Muscle layer of colon (tissue), 2 donors: ENCODE data around the gene TSPAN17.

Experiments
- H3K27ac ChIP-seq: one replicate; pipeline ENCODE4 v1.7.0; 2013; ENCODE audit warnings: low read depth, mild to moderate bottlenecking, low read length, moderate library complexity
- H3K27me3 ChIP-seq, 2 donors: one replicate each; pipeline ENCODE4 v1.7.0; 2013; ENCODE audit warnings: low read length in 2 of 2, mild to moderate bottlenecking in 2 of 2; ENCODE audit not compliant: insufficient read depth in 2 of 2, control insufficient read depth in 1 of 2
- H3K36me3 ChIP-seq: one replicate; pipeline ENCODE4 v1.7.0; 2013; ENCODE audit warnings: mild to moderate bottlenecking, low read length; ENCODE audit not compliant: insufficient read depth
- H3K4me1 ChIP-seq: one replicate; pipeline ENCODE4 v1.7.0; 2013; ENCODE audit warnings: mild to moderate bottlenecking, low read length; ENCODE audit not compliant: insufficient read depth
- H3K4me3 ChIP-seq, 2 donors: one replicate each; pipeline ENCODE4 v1.7.0; 2013; ENCODE audit warnings: low read length in 2 of 2, low read depth in 1 of 2, mild to moderate bottlenecking in 1 of 2, moderate library complexity in 1 of 2
- H3K9ac ChIP-seq: one replicate; pipeline ENCODE4 v1.7.0; 2013; ENCODE audit warnings: low read length
- H3K9me3 ChIP-seq: one replicate; pipeline ENCODE4 v1.7.0; 2013; ENCODE audit warnings: mild to moderate bottlenecking, low read length
- donor health status: abdominal sarcoma.
- donor health status: Adenocarcinoma of cecum.

The TSPAN17 gene

GRCh38 chr5:176677209-176677939 is 30.1 kb downstream of the TSPAN17 start:
- Histone ChIP-seq H3K9ac (no peak overlapping the region), H3K27ac (no peak overlapping the region), H3K4me1 (no peaks in the 10 kb centered on the region), H3K36me3 (no peaks in the 10 kb centered on the region), H3K4me3 (no peak overlapping the region), H3K9me3 (no peaks in the 10 kb centered on the region), H3K27me3 (peaks cover 8 to 17% of the 10 kb centered on the region in 2 donors)

- Histone ChIP-seq H3K4me3 (no peak overlapping the region), H3K9ac (no peak overlapping the region), H3K4me1 (no peaks in the 10 kb centered on the region), H3K27ac (no peak overlapping the region), H3K9me3 (no peaks in the 10 kb centered on the region), H3K36me3 (no peaks in the 10 kb centered on the region), H3K27me3 (peaks cover 8 to 17% of the 10 kb centered on the region in 2 donors)
These were observed 31.3 kb downstream of the TSPAN17 start for GRCh38 chr5:176678584-176678983.

DNA sequence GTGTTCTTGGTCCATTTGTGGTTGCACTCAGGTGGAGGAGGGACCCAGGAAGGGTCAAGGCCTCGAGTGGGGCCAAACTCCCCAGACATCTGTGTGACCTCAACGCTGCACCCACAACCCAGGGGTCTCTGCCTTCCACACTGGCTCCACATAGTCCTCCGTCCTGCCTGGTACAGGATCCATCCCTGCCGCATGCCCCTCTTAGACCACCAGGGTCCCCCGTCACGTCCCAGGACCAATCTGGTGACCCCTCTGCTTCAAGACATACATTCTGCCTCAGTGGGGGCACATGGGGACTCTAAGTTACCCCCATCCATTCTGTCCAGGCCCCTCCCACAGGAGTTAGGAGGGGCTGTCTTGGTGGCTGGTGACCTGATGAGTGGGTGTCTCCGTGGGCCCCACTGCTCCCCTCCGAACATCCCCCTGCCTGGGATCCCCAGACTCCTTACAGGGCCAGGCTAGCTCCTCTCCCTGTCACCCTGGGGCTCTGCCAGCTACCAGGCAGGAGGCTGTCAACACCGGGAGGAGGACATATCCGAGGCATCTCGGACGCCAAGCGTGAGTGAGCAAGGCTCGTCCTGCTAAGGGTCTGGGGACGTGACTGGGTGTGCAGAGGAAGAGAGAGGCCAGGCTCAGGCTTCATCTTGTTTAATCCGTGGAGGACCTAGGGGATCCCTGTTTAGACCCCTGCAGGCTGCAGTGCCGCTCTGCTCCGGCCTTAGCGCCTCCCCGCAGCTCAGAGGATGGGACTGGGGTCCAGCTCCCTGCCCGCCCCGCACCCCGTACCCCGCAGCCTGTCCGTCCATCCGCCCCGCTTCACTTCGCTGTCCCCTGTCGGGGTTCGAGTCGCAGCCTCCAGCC is 32.3 kb downstream of the TSPAN17 start:
- Histone ChIP-seq H3K27me3 (peaks cover 8 to 17% of the 10 kb centered on the region in 2 donors), H3K9ac (no peak overlapping the region), H3K27ac (no peak overlapping the region), H3K4me1 (no peaks in the 10 kb centered on the region), H3K9me3 (no peaks in the 10 kb centered on the region), H3K36me3 (no peaks in the 10 kb centered on the region), H3K4me3 (no peak overlapping the region)

- H3K9ac ChIP-seq = no peak overlapping the region
- H3K4me3 ChIP-seq = no peak overlapping the region
- peaks cover 8 to 17% of the 10 kb centered on the region in 2 donors for H3K27me3 ChIP-seq
- no peaks in the 10 kb centered on the region for H3K9me3 ChIP-seq
- no peaks in the 10 kb centered on the region for H3K36me3 ChIP-seq
- H3K4me1 ChIP-seq = no peaks in the 10 kb centered on the region
- no peak overlapping the region for H3K27ac ChIP-seq
These were observed 32.9 kb downstream of the TSPAN17 start for GRCh38 chr5:176680226-176680563.

DNA sequence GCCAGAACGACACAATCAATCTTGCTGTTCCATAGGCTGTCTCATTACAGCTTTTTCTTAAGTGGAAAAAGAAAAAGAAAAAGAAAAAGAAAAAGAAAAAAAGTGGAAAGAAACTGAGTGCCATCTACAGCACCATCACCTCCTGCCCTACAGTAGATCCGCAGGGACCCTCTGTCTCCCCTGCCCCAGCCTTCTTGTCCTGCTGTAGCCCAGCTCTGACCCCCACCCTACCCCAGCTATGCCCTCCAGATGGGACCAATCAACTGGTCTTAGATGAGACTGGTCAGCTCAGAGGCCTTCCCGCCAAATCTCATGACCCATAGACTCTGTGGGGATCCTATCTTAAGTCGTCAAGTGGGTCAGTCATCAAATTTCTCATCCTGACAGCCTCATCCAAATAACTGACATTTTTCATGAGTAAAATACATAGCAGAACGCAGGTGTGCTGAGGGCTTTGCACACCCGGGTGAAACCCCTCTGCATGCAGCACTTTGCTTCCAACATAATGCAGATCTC is 34.8 kb downstream of the TSPAN17 start:
- Histone ChIP-seq H3K4me3 (no peak overlapping the region), H3K27me3 (peaks cover 8 to 17% of the 10 kb centered on the region in 2 donors), H3K4me1 (no peaks in the 10 kb centered on the region), H3K9me3 (no peaks in the 10 kb centered on the region), H3K36me3 (no peaks in the 10 kb centered on the region), H3K9ac (no peak overlapping the region), H3K27ac (no peak overlapping the region)

DNA sequence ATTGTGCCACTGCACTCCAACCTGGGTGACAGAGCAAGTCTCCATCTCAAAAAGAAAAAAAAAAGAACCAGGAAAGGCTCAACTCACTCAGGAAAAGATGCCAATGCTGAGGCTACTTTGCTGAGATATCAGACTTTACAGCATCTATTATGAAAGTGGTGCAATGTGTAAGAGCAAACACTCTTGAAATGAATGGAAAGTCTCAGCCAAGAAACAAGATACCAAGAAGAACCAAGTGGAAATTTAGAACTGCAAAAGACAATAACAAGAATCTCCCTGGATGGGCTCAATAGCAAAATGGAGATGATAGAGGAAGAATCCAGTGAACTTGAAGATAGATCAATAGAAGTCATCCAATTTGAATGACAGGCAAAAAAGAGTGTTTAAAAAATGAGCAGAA is 37.7 kb downstream of the TSPAN17 start:
- Histone ChIP-seq H3K27me3 (peaks cover 4 to 9% of the 10 kb centered on the region in 2 donors), H3K27ac (no peak overlapping the region), H3K9me3 (no peaks in the 10 kb centered on the region)

DNA sequence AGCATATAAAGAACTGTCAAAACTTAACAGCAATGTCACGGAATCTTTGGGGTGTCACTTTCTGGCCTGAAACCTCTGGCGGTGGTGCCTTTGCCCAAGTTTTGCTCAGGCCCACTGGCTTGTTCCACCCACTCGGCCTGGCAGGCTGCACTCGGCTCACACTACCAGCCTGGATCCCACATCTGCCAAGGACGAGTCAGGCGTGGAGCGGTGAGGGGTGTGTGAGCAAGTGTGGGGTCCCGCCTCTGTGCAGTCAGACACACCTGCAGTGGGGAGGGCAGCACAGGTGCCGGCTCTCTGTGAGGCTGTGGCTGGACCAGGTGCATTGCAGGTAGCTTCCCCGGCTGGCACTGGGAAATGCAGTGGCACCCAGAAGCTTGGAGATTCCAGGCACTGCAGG is 40.0 kb downstream of the TSPAN17 start:
- Histone ChIP-seq H3K36me3 (no peaks in the 10 kb centered on the region), H3K4me1 (no peaks in the 10 kb centered on the region), H3K4me3 (no peak overlapping the region), H3K9me3 (no peaks in the 10 kb centered on the region), H3K9ac (no peak overlapping the region), H3K27ac (no peak overlapping the region), H3K27me3 (peaks cover under 1 to 4% of the 10 kb centered on the region in 2 donors)

More for the DNA sequence above, 37.7 kb downstream of the TSPAN17 start:
- Histone ChIP-seq H3K36me3 (no peaks in the 10 kb centered on the region), H3K4me1 (no peaks in the 10 kb centered on the region), H3K9ac (no peak overlapping the region), H3K4me3 (no peak overlapping the region)

GRCh38 chr5:176687881-176688280 is 40.6 kb downstream of the TSPAN17 start:
- no peak overlapping the region for H3K9ac ChIP-seq
- H3K4me1 ChIP-seq = no peaks in the 10 kb centered on the region
- no peaks in the 10 kb centered on the region for H3K9me3 ChIP-seq
- no peaks in the 10 kb centered on the region for H3K36me3 ChIP-seq
- peaks cover 0 to 8% of the 10 kb centered on the region in 2 donors for H3K27me3 ChIP-seq
- H3K4me3 ChIP-seq = no peak overlapping the region
- no peak overlapping the region for H3K27ac ChIP-seq

- Histone ChIP-seq H3K9ac (no peak overlapping the region), H3K4me3 (no peak overlapping the region), H3K27ac (no peak overlapping the region), H3K27me3 (peaks cover 0 to 29% of the 10 kb centered on the region in 2 donors), H3K4me1 (no peaks in the 10 kb centered on the region), H3K36me3 (no peaks in the 10 kb centered on the region), H3K9me3 (no peaks in the 10 kb centered on the region)
These were observed 43.6 kb downstream of the TSPAN17 start for GRCh38 chr5:176690911-176691310.

- H3K4me3 ChIP-seq = no peak overlapping the region
- H3K9ac ChIP-seq = no peak overlapping the region
- H3K4me1 ChIP-seq = no peaks in the 10 kb centered on the region
- H3K9me3 ChIP-seq = no peaks in the 10 kb centered on the region
- no peaks in the 10 kb centered on the region for H3K36me3 ChIP-seq
- no peak overlapping the region for H3K27ac ChIP-seq
- H3K27me3 ChIP-seq = peaks cover 0 to 29% of the 10 kb centered on the region in 2 donors
These were observed 44.2 kb downstream of the TSPAN17 start for GRCh38 chr5:176691524-176691923.

DNA sequence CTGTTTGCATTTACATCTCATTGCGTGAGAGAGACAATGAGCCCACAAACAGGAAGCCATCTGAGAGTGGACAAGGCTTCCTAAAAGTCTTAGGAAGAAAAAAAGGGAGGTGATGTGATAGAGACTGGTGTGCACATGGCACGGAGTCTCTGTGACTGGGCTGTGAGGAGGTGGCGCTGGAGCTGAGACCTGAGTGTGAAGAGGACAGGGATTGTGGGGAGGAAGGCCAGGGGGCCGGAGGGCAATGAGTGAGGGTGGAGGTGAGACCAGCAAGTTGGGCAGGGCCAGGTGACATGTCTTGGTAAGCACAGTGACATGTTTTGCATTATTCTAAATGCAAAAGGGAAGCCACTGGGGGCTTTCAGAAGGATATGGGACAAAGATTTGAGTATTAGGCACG is 45.0 kb downstream of the TSPAN17 start:
- Histone ChIP-seq H3K4me3 (no peak overlapping the region), H3K9me3 (no peaks in the 10 kb centered on the region), H3K36me3 (no peaks in the 10 kb centered on the region), H3K4me1 (no peaks in the 10 kb centered on the region), H3K9ac (no peak overlapping the region), H3K27me3 (peaks cover 0 to 37% of the 10 kb centered on the region in 2 donors), H3K27ac (no peak overlapping the region)
